Activated CD4-positive, alpha-beta T cell treated with anti-CD3 and anti-CD28 coated beads, Interleukin-2, Interleukin-4, amounts not matched to agents 100 ng/mL and 50 ng/mL, durations not matched to agents 16 hours and 8 hours (primary cell): ENCODE data around the gene NANOS3.
A peak's percentile ranks its signal among the peaks of the same experiment; 100 is the strongest.

Experiments used
- DNase-seq: peaks from one replicate; pipeline ENCODE4 v3.0.0-alpha.2; 2020; ENCODE audit warnings: low spot score

Gene NANOS3

GRCh38 chr19:13864667-13865570 is 12.0 kb upstream of the NANOS3 start:
- no peak for DNase-seq

GRCh38 chr19:13865571-13866462 is 11.1 kb upstream of the NANOS3 start:
- no peak for DNase-seq

DNA sequence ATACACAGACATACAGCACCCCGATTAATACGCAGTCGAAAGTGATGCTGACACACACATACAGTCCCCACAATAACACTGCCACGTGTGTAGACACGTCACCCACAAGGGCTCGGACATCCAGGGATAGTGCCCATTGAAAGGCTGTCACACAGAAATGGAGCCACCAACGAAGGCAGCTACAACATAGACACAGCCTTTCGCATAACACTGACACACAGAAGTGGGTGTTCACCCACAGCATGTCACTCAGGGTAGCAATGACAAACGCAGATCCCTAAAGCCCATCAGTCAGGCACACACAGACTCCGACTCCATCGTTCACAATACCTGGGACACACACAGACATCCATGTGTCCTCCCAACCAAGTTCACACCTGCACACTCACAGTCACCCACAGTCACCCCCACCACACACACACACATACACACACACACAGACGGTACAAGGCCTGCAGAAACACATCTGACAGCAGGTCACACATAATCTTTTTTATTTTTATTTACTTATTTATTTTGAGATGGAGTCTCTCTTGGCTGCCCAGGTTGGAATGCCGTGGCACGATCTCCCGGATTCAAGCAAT is 10.4 kb upstream of the NANOS3 start:
- DNase-seq, result no peak

DNA sequence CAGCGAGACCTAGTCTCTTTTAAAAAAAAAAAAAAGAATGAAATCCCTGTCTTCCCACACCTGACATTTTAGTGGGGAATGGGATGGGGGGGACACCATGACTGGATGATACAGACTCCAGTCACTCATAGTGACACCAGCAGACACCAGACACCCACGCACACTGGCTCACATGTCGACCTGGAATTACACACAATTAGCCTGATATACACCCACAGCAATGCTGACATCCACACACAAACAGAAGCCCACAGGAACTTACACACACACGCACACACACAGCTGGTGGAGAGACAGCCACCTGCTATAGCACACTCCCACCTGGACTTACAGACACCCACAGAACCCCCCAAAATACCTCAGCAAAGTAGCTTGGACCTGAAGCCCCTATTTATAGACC is 8.3 kb upstream of the NANOS3 start:
- no peak for DNase-seq

GRCh38 chr19:13869281-13869680 is 7.7 kb upstream of the NANOS3 start:
- no peak for DNase-seq

DNA sequence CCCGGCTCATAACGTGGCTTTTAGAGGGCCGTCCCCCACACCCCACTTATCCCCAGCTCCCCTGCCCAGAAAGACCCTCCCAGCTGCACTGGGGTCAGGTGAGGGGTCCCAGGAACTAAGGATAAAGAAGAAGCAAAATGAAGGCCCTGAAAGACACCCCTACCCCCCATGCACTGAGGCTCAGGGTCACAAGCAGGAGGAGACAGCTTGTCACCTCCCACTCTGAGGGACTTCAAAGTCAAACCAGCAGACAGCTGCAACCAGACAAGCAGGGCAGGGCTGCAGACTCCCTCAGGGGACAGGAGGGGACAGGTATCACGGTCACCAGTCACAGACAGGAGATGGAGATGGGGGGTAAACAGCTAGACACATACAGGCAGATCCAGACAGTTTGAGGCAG is 6.1 kb upstream of the NANOS3 start:
- DNase-seq, result no peak

- DNase-seq, result no peak
Measured at GRCh38 chr19:13872339-13872694, 4.6 kb upstream of the NANOS3 start.

GRCh38 chr19:13872695-13873389 is 4.1 kb upstream of the NANOS3 start:
- no peak for DNase-seq

- no peak for DNase-seq
Measured at GRCh38 chr19:13873834-13874515, 3.0 kb upstream of the NANOS3 start.

DNA sequence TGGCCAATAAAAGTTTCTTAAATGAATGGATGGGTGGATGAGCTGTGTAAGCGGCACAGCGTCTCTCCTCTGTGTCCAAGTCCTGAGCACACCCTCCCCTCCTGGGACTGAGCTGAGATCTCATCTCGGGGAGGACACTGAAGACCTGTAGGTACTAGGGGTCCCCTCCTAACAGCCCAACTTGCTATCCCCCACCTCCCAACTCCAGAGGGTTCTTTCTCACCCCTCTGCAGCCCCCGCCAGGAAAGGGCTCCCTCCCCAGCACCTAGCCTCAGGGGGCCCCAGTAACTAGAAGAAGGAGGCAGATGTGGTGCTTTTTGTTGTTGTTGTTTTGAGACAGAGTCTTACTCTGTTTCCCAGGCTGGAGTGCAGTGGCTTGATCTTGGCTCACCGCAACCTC is 1.1 kb upstream of the NANOS3 start:
- DNase-seq, result no peak

GRCh38 chr19:13877303-13877702 is 369 bp downstream of the NANOS3 start:
- DNase-seq, result no peak

DNA sequence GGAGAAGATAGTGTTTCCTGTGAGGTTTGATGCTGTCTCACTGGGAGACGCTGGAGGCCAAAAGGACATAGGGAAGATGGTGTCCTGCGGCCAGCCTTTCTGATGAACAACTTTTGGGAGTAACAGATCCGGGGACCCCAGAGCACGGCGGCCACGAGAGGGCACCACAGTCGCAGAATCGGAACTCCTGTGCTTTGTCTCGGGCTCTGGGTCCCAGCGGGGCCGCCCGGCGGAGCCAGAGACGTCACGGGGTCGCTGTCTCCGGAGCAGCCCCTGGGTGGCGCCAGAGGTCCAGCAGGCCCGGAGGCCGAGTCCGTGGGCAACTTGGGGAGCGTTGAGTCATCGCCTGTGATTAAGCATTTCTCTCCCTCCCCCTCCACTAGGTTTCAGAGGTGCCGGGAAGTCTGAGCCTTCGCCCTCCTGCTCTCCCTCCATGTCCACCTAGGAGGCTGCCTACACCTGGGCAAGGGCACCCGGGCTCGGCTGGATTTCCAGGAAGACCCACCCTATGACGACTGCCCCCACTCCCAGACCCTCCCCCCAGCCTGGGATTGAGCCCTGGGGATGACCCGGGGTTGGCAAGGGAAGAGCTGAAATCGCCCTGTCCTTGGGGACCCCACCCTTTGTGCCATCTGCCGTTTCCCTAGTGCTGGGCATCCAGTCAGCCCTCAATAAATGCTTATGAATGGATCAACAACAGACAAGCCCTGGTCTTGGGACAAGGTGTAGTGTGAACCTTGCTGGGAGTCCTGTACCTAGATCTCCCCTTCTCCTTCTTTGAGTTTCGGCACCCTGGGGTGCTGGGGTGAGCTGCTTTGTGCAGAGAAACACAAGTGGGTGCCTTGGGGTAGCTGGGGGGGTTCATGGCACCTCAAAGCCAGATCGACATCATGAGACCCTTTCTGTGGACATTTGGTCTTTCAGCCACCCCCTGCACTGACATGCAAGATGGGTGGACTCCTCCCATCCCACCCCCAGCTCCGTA is 3.4 kb downstream of the NANOS3 start:
- DNase-seq, result peak; percentile 99

DNA sequence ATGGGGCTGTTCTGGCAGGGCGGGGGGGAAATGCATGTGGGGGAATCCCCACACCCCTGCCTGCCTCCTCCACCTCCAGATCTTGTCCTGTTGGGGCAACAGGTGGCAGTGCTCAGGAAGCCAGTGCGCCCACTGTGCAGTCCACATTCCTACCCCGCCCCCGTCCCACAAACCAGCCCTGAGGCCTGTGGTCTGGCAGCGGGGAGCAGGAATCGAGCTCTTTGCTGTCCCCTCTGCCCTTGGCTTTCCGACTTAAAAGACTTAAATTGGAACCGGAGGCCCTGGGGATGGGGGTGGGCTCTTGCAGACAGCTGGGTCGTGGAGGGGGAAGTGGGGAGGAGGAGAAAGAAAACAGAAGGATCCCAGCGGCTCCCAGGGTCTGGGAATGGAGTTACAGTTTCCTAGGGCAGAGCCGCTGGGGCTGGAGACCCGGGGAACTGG is 4.3 kb downstream of the NANOS3 start:
- DNase-seq, result no peak

DNA sequence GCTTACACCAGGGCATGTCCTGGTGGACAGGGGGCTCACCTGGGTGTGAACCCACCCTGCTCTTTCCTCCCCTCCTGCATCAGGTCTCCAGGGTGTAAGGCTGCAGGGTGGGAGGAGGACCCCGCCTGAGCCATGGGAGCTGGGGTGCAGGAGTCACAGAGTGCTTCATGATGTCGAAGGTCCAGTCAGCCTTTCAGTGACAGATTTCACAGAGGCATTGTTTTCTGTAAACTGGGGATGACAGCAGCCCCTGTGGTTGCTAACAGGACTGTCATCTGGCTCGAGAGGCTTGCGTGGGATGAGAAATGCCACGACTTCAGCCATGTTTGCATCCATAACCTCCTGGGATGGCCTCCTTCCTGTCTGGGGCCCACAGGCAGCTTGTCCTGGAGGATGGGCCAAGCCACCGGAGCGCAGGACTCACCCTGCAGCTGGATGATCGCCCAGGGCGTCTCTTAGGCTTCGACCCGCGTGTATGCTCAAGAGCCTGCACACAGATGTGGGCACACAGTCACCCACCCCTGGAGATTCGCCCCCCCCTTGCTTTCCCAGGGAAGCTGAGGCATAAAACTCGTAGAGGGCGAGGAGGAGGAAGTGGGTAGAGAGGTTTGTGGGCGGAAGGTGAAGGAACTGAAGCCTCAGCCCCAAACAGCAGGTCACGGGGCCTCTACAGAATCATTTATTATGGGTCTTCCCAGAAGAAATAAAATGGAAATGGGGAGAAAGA is 4.9 kb downstream of the NANOS3 start:
- peak; percentile 61 for DNase-seq

GRCh38 chr19:13882419-13882795 is 5.5 kb downstream of the NANOS3 start:
- DNase-seq, result no peak

GRCh38 chr19:13882836-13883235 is 5.9 kb downstream of the NANOS3 start:
- no peak for DNase-seq

- DNase-seq, result no peak
Measured at GRCh38 chr19:13883516-13884064, 6.7 kb downstream of the NANOS3 start.

- DNase-seq, result no peak
Measured at GRCh38 chr19:13884726-13885591, 8.0 kb downstream of the NANOS3 start.
